ENCODE data around the gene LMAN1L. TPM values are rescaled to one million over a fixed set of nuclear protein-coding genes. Genes with fewer than 3 reads are reported as not detected.

Gene LMAN1L
- total RNA-seq, 1 donor from 2014 or later = 20.6 TPM

DNA sequence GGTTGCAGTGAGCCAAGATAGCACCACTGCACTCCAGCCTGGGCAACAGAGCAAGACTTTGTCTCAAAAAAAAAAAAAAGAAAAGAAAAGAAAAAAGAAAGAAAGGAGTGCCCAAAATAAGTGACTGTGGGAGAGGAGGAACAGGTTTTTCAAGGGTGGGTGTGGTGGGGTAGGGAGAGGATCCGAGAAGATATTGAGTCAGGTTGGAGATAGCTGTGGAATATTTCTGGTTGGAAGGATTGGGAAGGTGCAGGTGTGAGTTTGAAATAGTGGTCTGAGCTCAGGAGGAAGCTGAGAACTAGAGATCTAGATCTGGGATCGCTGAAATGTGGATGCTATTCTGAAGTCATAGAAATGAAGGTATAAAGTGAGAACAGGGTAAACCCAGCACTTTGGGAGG, 52.7 kb downstream of the LMAN1L start:
- DNase-seq (peak; percentile 2), ATAC-seq (ENCODE audit: poor library complexity) (no peak)
- intact Hi-C loops (cut with DNase I) = no loop called here

DNA sequence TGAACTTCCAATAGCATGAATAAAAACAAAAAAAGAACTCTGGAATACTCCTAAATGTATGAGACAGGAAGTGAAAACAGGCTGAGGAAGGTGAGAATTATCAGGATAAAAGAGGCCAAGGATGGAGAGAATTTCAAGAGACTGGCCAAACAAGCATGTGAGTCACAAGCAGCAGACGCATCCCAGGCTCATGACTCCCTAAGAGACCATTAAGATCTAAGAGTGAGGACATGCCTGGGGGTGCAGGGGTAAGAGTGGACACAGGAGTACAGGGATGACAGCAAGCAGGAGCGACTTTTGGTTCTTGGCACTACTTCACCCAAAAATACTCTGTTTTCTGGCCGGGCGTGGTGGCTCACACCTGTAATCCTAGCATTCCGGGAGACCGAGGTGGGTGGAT, 53.5 kb downstream of the LMAN1L start:
- intact Hi-C loops (cut with DNase I) = no loop called here
- ATAC-seq (ENCODE audit: poor library complexity) (no peak), DNase-seq (peak; percentile 22)

DNA sequence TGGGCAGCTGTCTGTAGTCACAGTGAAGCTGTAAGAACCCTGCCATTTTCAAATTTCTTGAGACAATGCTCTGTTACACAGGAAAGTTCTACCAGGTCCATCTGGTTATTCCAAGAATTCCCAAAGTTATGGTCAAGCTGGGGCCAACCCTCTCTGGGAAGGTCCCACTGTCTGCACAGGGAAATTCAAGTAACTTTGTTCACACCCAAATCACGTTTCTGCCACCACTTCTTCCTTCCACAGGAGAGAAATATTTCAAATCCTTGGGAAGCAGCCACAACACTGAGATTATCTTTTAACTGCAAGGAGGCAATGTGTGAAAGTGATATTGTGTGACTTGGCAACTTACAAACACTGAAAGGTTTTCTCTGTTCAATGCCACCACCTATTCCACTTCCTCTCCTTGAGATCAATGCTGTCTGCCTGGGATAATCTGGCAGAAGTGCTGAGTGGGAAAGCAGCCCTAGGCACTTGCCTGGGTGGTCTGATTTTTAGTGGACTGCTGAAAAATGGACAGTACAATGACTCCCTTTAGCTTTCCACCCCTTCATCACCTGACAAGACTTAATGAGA, 54.9 kb downstream of the LMAN1L start:
- intact Hi-C loops (cut with DNase I) = no loop called here
- DNase-seq (peak; percentile 1), ATAC-seq (ENCODE audit: poor library complexity) (peak; percentile 4)

DNA sequence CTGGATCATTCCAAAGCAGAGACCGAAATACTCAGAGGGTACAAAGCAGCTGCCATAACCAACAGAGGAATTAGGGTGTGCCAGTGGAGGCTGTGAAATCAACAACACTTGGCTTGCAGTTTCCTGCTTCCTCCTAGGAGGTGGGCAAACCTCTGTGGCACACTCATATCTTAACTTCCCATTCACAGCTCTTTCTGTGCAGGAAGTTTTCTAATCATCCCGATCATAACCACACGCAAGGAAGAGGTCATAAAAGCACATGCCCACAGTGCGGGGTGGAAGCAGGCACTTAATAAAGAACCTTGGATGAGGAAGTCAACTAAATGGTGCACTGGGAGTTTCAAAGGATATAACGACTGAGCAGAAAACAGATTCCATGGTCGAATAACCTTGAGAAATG, 55.4 kb downstream of the LMAN1L start:
- intact Hi-C loops (cut with DNase I) = no loop called here
- ATAC-seq (ENCODE audit: poor library complexity) (peak; percentile 5), DNase-seq (peak; percentile 48)

DNA sequence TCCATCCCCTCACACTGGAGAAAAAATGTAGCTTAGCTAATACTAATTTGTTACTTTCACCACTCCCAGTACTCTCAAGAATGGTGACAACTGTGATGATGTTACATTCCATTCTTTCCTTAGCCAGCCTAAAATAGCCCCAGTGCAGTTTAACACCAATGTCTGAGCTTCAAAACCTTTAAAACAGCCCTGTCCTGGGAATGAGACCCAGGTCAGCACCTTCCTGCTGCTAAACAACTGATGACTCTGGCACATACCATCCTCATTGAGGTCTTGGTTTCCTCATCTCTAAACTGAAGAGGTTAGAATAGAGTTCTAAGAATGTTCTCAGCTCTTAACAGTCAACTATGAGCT, 56.7 kb downstream of the LMAN1L start:
- ATAC-seq (ENCODE audit: poor library complexity) = peak; percentile 26
- intact Hi-C loops (cut with DNase I) = no loop called here
- DNase-seq = no peak

DNA sequence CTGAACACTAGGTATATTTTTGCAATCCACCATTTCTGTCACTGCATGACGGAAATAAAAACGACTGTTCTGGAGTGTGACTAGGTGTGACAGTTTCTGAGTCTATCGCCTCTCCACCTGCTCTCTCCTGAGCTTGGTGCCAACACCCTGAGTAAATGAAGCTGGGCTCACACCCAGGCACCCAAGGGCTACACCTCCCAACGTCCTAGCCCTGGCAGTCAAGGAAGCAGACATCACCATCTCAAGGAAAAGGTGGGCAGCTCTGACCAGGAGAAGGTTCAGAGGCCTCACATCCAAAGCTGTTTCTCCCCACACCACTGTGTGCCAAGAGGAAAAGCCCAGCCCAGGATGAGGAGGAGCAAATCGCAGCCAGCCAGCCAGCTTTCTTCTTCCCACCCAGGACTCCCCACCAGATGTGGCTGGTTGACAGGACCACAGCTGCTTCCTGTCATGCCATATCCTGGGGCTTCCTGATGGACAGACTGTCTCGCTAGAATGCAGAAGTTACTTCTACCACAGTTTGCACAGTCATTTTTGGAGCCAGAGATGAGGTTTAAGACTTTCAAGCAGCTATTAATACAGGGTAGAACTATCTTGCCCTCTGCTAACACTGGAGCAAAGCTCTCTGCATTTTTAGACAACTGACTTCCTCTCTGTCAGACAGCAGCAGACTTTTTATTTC, 57.2 kb downstream of the LMAN1L start:
- intact Hi-C loops (cut with DNase I) = no loop called here
- ATAC-seq (ENCODE audit: poor library complexity) = peak; percentile 43

DNA sequence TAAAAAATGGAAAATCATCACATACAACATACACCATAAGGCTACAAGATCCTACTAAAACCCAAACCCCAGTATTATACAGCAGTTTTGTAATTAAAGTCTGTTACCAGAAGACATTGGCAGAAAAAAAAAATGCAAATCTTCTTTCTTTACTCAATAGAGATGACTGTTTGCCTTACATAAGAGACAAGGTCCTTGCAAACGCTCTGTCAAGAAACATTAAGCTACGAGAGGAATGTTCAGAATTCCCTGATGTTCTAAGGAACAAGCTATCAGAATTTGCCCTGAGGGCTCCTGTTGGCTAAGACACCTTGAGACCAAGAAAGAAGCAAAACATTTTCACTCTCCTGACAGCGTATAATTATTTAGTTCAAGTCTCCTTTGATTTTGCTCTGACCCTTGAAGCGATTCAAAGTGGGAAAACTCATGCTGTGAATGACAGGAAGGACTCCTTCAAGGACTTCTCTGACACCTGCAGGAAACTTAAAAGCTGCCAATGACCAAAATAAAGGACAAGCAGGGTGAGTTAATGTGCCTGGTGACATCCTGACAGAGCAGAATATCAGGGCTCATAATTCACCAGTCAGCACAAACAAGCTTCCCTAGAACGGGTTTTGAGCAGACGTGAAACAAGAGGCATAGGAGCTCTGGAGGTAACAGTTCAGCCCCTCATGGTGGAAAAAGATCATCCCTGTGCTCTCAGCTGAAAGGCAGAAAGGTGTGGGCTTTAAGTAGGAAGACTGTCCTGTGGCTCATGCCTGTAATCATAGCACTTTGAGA, 58.0 kb downstream of the LMAN1L start:
- ATAC-seq (ENCODE audit: poor library complexity) (no peak), DNase-seq (no peak)
- intact Hi-C loops (cut with DNase I) = no loop called here

More for the DNA sequence above, 57.2 kb downstream of the LMAN1L start:
- DNase-seq = peak; percentile 84

DNA sequence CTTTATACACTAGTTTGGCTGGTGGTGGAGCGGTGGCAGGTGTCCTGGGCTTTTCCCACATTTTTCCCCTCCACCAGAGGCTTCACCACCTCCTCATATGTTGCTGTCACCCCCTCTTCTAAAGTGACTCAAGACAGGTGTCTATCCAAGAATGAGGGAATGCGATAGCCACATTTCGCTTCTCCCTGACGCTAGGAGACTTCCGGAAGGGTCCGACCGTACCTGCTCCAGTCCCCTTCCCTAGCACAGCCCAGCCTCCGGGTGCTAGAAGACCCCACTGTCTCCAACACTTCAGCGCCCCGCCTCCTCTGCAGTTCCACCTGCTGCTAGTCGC, 60.0 kb downstream of the LMAN1L start:
- DNase-seq (no peak), ATAC-seq (ENCODE audit: poor library complexity) (no peak)
- intact Hi-C loops (cut with DNase I) = no loop called here

DNA sequence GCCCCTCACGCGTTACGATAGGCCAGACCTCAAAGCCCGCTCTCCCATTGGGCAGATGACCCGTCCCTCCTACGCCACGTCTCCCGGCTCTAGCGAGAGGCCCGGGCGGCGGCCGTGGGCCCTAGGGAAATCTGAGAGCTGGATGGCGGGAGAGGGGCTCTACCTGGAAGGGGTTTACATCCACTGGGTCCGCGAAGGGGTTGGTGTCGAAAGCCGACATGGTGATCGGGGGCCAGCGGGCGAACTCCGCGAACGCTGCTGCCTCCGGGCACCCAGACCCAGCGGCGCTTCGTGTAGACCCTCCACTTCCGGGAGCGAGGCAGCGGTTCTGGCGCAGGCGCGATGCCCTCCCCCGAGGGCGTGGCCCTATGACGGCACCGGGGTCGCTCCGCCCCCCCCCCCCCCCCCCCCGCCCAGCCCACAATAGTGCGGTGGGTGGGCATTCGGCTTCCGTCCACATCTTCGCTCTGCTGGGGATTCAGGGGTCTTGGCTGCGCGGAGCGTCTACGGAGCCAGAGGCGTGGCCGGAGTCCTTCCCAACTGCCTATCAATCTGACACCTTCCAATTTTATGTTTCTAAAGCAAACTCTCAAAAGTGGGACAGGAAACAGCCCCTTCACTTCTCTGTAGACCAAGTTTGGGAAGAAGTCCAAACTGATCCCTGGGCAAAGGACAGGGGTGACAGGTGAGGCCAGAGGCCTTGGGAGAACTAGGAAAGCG, 60.6 kb downstream of the LMAN1L start, which contains the start of gene SCAMP2:
Gene SCAMP2, minus strand, starts transcription at position 330 of the 720 bp plus-strand sequence. Its CDS starts 110 bp downstream, at position 220.
- intact Hi-C loops (cut with DNase I) = no loop called here
- peak; percentile 97 for DNase-seq
- ATAC-seq (ENCODE audit: poor library complexity) = peak; percentile 95

DNA sequence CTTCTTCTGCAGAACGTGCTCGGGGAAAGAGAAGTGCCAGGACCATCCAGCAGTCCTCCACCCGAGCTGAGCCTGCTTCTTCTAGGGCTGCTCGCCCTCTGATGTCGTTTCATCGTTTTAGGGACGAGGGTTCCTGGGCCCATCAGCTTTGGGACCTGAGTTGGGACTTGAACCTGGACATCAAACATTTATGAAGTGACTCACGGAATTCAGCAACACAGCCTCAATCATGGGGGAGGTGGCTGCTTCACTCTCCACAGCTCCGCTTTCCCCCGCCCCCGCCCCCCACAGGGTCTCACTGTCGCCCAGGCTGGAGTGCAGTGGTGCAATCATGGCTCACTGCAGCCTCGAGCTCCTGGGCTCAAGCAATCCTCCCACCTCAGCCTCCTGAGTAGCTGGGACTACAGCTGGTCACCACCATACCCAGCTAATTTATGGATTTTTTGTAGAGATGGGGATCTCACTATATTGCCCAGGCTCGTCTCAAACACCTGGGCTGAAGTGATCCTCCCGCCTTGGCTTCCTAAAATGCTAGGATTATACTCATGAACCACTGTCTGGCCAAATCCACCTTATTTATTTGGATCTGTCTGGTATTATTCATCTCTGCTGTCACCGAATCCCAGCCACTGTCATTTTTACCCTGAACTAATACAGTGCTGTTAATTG, 61.3 kb downstream of the LMAN1L start:
- DNase-seq (peak; percentile 49), ATAC-seq (ENCODE audit: poor library complexity) (peak; percentile 14)
- intact Hi-C loops (cut with DNase I) = no loop called here

Small RNAs within 50 kb of the gene (microRNA-seq; reads per million reads assigned to microRNA genes)
- not detected for gene MIR4513
- gene MIR6882 = not detected

Other genes with a start within 250 kb of the LMAN1L start
- gene CLK3, start 197.0 kb upstream of the LMAN1L start, total RNA-seq = 44.0 TPM
- gene EDC3, start 116.8 kb upstream of the LMAN1L start, total RNA-seq = 14.4 TPM
- gene CYP1A1, start 87.3 kb upstream of the LMAN1L start, total RNA-seq = 0.30 TPM
- gene CYP1A2, start 64.0 kb upstream of the LMAN1L start, total RNA-seq = not detected
- 45.5 TPM for gene CSK, start 30.8 kb upstream of the LMAN1L start, total RNA-seq
- 3.6 TPM for gene CPLX3, start 13.8 kb downstream of the LMAN1L start, total RNA-seq
- 35.8 TPM for gene ULK3, start 30.3 kb downstream of the LMAN1L start, total RNA-seq
- 38.8 TPM for gene SCAMP2, start 60.5 kb downstream of the LMAN1L start, total RNA-seq
- 53.2 TPM for gene MPI, start 77.2 kb downstream of the LMAN1L start, total RNA-seq
- 115 TPM for gene FAM219B, start 94.0 kb downstream of the LMAN1L start, total RNA-seq
- 1,582 TPM for gene COX5A, start 125.2 kb downstream of the LMAN1L start, total RNA-seq
- gene RPP25, start 143.9 kb downstream of the LMAN1L start, total RNA-seq = 3.4 TPM
- gene SCAMP5, start 182.7 kb downstream of the LMAN1L start, total RNA-seq = 1.2 TPM
- 5.5 TPM for gene PPCDC, start 210.8 kb downstream of the LMAN1L start, total RNA-seq